ENCODE data around the gene MMP17.

Gene MMP17

GRCh38 chr12:131895640-131896079 is 67.5 kb downstream of the MMP17 start:
- DNase-seq (ENCODE audit: low read depth) = no peak

GRCh38 chr12:131896080-131896810 is 68.1 kb downstream of the MMP17 start:
- DNase-seq (ENCODE audit: low read depth) = peak; percentile 15

GRCh38 chr12:131896811-131897270 is 68.6 kb downstream of the MMP17 start:
- DNase-seq (ENCODE audit: low read depth) = no peak

GRCh38 chr12:131897276-131897675 is 69.1 kb downstream of the MMP17 start:
- no peak for DNase-seq (ENCODE audit: low read depth)

GRCh38 chr12:131897875-131898274 is 69.7 kb downstream of the MMP17 start:
- no peak for DNase-seq (ENCODE audit: low read depth)

- DNase-seq (ENCODE audit: low read depth) = no peak
These were observed 72.2 kb downstream of the MMP17 start for GRCh38 chr12:131900397-131900796.

Measured in stimulated activated CD8-positive, alpha-beta memory T cell treated with anti-CD3 and anti-CD28 coated beads, Interleukin-15, amount 100 ng/mL, for 1 hour (primary cell).